Fibroblast of lung (primary cell): Measurements from ENCODE around the gene CHMP4B.

ENCODE experiments used
- CTCF ChIP-seq, 2 donors: IDR thresholded peaks in 1 of 2; conservative IDR thresholded peaks in 1 of 2; 1 replicate in 1 of 2; 2 replicates in 1 of 2; pipeline ENCODE4 v1.5.1; 2011 to 2012; ENCODE audit warnings: low read length in 2 of 2, control low read depth in 1 of 2, inconsistent platforms in 1 of 2, low read depth in 1 of 2, mild to moderate bottlenecking in 1 of 2
- EZH2 ChIP-seq: IDR thresholded peaks from 2 replicates; pipeline ENCODE4 v1.5.1; 2012; ENCODE audit warnings: low read length, control low read depth, mild to moderate bottlenecking; ENCODE audit errors: missing control alignments

GRCh38 chr20:33789858-33790182, 21.3 kb upstream of the CHMP4B start:
- TF ChIP-seq CTCF (conservative IDR thresholded peaks at IDR 0.05 in 1 of 2, IDR thresholded peaks at IDR 0.05 in 1 of 2; ENCODE audit: low read depth in 1 of 2, low read length in 2 of 2), result no peak
- no peak for TF ChIP-seq EZH2
